Neural cell (in vitro differentiated cells): ENCODE results near the gene HPD.

Experiments used
- CTCF ChIP-seq: fragments of 450-650 bp; IDR thresholded peaks from 2 replicates; pipeline ENCODE4 v1.5.1; 2014; ENCODE audit warnings: antibody characterized with exemption, mild to moderate bottlenecking, moderate library complexity; ENCODE audit not compliant: poor library complexity, severe bottlenecking
- EP300 ChIP-seq: fragments of 450-650 bp; conservative IDR thresholded peaks from 2 replicates; pipeline ENCODE4 v1.6.1; 2014; ENCODE audit warnings: antibody characterized with exemption, mild to moderate bottlenecking, moderate library complexity; ENCODE audit not compliant: poor library complexity, severe bottlenecking
- EZH2 ChIP-seq: fragments of 200-600, 300-800 bp; shearing (Covaris generic), sonication (generic); IDR thresholded peaks from 2 replicates; pipeline ENCODE4 v1.6.1; 2014; ENCODE audit warnings: antibody characterized with exemption, low read length, borderline replicate concordance, mild to moderate bottlenecking; ENCODE audit not compliant: insufficient read depth, poor library complexity, severe bottlenecking
- MXI1 ChIP-seq: fragments of 450-650 bp; conservative IDR thresholded peaks from 2 replicates; pipeline ENCODE4 v1.6.1; 2014; ENCODE audit warnings: antibody characterized with exemption, mild to moderate bottlenecking; ENCODE audit not compliant: poor library complexity, severe bottlenecking
- POLR2AphosphoS5 ChIP-seq: IDR thresholded peaks from 2 replicates; pipeline ENCODE4 v1.6.1; 2012
- RAD21 ChIP-seq: fragments of 450-650 bp; conservative IDR thresholded peaks from 2 replicates; pipeline ENCODE4 v1.6.1; 2014; ENCODE audit warnings: antibody characterized with exemption, mild to moderate bottlenecking, moderate library complexity
- REST ChIP-seq: IDR thresholded peaks from 2 replicates; pipeline ENCODE4 v1.6.1; 2012; ENCODE audit warnings: borderline replicate concordance
- SMC3 ChIP-seq: fragments of 450-650 bp; conservative IDR thresholded peaks from 2 replicates; pipeline ENCODE4 v1.6.1; 2014; ENCODE audit warnings: antibody characterized with exemption, mild to moderate bottlenecking, moderate library complexity; ENCODE audit not compliant: poor library complexity
- TAF1 ChIP-seq: IDR thresholded peaks from 2 replicates; pipeline ENCODE4 v1.6.1; 2012; ENCODE audit warnings: low read depth

GRCh38 chr12:121830134-121830533 lies 28.5 kb downstream of the HPD start:
- TF ChIP-seq POLR2AphosphoS5: no peak
- no peak for TF ChIP-seq CTCF
- no peak for TF ChIP-seq EP300
- TF ChIP-seq REST: no peak
- TF ChIP-seq EZH2: no peak
- TF ChIP-seq SMC3: no peak
- TF ChIP-seq RAD21: no peak
- no peak for TF ChIP-seq TAF1
- TF ChIP-seq MXI1: no peak
